Suppressor macrophage treated with lipopolysaccharide for 1 hour (primary cell): ENCODE measurements around the gene MFN2.
"Not testable (repeated sequence)": the region's sequence is repeated elsewhere in the genome, so short reads cannot be mapped to it uniquely, and the experiment has no call there.

Experiments used
- DNase-seq, 3 donors: peaks; one replicate each; pipeline ENCODE4 v3.0.0-alpha.2; 2020 to 2022

MFN2 gene

GRCh38 chr1:12028957-12029511, 48.8 kb downstream of the MFN2 start:
- DNase-seq: no peak

- no peak for DNase-seq
These were observed 49.6 kb downstream of the MFN2 start for GRCh38 chr1:12029720-12030339.

DNA sequence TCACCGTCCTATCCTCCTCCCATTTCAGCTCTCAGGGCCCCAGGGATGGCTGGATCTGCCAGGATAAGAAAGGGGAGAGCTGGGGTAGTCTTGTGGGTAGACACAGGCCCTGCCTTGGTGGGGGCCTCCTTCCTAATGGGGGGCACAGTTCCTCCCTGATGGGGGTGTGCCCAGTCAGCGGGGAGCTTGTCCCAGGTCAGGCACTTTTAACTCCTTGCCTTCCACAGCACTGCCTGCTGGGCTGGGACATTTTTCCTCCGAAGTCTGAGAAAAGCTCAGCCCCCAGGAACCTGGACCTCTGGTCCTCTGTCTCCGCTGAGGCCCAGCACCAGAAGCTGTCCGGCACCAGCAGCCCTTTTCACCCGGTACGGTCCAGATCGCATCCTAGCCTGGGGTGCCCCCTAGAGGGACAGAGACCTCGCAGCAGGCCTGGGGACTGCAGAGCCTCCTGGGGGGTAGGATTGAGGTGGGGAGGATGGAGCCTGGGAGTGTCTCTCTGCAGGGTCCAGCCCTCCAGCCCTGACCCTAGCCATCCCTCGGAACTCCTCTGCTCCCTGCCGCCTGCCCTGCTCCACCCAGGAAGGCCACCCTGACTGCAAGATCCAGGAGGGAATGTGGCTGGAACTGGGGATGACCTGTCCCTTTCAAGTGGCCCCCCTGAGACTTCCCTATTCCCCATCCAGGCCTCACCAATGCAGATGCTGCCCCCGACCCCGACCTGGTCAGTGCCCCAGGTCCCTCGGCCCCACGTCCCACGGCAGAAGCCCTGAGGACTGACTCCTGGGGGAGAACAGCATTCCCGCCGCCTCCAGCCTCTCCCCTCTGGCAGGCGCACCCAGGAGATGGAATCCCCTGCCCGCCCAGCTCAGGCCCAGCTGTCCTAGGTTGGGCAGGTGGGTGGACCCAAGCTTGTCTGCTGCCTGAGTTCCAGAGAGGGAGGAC, 51.1 kb downstream of the MFN2 start:
- DNase-seq: peak; percentile 56 to 76 (median 60)

GRCh38 chr1:12032161-12032621, 51.9 kb downstream of the MFN2 start:
- DNase-seq: peak in 1 of 3 donors; percentile 45

GRCh38 chr1:12033441-12033840, 53.2 kb downstream of the MFN2 start:
- peak; percentile 29 to 47 (median 47) for DNase-seq

DNA sequence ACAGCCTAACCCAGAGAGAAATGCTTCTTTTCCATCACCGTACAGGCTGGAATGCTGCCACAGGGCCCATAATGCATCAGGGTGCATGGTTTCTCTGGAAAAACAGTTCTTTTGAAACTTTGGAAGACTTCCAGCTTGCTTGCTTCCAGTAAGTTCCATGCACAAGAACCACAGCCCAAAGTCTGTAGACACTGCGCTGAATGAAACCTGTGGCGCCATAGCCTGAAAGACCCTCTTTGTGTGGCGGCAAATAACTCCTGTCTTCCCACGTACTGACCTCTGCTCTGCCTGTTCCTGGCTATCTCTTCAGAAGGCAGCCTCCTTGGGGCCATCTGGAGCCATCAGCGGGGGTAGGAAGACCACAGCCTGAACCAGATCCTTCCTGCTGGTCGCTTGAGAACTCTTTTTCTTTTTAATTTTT, 54.1 kb downstream of the MFN2 start:
- no peak for DNase-seq

- peak in 1 of 3 donors; percentile 20 for DNase-seq
These were observed 55.1 kb downstream of the MFN2 start for GRCh38 chr1:12035312-12035711.

DNA sequence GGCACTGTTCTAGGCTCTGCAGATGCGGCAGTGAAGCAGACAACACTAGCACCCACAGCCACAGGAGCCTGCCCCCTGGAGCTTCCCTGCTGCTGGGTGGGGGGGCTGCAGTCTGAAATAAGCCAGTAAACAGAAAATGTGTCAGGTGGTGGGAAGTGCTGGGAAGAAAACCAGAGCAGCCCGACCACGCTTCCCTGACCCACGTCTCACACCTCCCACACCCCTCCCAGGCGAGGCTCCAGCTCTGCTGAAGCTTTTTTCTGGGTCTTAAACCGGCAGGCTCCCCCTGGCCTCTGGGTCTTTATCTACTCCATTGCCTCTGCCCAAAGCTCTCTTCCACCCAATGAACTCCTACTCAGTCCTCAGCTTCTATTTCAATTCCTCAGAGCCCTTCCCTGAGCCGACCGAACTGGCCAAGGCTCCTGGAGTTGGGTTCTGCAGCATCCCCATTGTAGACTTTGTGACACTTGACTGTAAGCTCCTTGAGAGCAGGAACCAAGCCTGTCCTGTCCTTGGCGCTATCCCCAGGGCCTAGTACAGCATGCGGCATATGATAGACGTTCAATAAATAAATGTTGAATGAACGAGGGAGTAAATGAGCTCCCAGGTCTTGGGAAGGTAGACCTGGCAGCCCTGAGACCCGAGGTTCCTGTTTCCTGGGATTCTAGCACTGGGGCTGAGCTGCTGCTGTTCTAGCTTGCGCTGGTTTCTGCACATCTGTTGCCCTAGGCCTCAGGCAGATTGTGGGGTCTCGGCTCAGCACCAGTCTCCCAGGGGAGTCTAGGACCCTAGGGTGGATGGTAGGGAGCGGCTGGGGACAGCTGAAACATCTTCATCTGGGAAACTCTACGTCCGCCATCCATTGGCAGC, 57.5 kb downstream of the MFN2 start:
- DNase-seq: no peak

GRCh38 chr1:12038356-12039163, 58.3 kb downstream of the MFN2 start:
- DNase-seq: peak; percentile 26 to 63 (median 60)

DNA sequence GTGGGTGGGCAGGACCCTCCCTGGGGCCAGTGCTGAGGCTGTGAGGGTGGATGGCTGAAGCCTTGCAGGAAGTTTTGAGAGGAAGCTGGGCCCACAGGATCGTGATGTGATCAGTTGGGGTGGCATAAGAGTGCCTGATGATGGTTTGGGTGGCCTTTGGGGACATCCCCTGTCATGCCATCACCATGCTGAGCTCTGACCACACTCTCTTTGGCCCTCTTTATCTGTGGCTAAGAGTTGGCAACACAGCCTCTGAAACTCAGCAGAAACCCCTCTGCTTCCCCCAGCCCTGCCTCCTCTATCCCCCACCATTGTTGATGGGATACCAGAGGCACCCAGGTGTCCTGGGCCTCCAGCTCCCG, 58.9 kb downstream of the MFN2 start:
- peak; percentile 76 to 83 (median 83) for DNase-seq

DNA sequence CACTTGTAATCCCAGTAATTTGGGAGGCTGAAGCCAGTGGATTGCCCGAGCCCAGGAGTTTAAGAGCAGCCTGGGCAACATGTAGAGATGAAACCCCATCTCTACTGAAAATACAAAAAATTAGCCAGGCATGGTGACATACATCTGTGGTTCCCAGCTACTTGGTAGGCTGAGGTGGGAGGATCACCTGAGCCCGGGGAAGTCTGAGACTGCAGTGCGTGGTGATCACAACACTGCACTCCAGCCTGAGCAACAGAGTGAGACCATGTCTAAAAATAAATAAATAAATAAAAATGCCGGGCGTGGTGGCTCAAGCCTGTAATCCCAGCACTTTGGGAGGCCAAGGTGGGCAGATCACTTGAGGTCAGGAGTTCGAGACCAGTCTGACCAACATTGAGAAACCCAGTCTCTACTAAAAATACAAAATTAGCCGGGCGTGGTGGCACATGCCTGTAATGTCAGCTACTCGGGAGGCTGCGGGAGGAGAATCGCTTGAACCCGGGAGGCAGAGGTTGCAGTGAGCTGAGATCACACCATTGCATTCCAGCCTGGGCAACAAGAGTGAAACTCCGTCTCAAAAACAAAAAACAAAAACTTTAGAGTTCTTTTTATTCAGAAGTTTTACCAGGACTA, 59.7 kb downstream of the MFN2 start:
- peak in 2 of 3 donors; percentile 36 to 57 for DNase-seq

- no peak for DNase-seq
These were observed 60.3 kb downstream of the MFN2 start for GRCh38 chr1:12040457-12041051.

- DNase-seq: not testable (repeated sequence)
These were observed 64.1 kb downstream of the MFN2 start for GRCh38 chr1:12044187-12044877.

GRCh38 chr1:12046749-12047119, 66.5 kb downstream of the MFN2 start:
- DNase-seq: no peak

DNA sequence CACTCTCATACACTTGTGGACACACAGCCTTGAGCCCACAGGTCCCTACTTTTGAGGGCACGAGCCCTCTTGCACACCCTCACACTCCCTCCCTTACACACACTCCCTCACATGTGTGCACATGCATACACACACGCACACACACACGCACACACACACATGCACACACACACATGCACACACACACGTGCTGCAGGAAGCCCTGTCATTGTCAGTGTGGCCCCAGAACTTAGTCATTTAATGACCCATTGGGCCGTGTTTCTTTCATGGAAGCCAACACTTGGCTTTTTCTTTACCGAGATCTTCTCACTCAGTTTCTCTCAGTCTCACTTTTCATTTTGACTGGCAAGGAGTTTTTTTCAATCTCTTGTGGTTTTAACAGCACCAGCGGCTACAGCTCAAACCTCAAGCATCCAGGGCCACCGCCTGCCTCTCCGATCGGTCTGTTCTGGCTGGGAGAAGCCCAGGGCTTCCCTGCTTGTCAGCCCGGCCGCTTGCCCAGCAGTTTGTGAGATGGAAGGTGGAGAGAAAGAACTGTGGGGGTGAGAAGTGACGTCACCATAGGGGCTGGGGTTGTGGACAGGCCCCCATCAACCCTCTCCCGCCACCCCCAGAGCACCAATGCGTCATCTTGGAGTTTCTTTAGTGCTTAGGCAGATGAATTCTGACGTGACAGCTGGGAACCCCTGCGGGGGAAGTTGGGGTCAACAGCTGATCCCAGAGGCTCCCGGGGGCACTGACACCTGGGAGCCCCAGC, 67.1 kb downstream of the MFN2 start:
- DNase-seq: peak; percentile 78 to 85 (median 82)

DNA sequence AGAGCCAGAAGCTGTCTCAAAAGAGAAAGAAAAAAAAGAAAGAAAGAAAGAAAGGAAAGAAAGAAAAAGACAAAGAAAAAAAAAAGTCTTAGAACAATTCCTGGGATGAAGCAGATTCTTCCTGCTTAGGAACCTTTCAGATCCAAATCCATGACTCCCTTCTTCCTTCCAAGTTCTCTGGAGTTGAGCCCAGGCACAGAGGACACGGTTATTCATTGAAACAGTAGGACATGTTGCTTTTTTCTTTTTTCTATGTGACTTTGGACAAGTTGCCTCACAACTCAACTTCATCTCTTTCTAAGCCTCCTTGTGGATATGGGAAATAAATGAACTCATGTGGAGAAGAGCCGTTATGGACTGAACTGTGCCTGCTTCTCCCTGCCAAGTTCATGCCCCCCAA, 68.1 kb downstream of the MFN2 start:
- no peak for DNase-seq

- DNase-seq: peak; percentile 20 to 43 (median 35)
These were observed 69.4 kb downstream of the MFN2 start for GRCh38 chr1:12049616-12050015.

DNA sequence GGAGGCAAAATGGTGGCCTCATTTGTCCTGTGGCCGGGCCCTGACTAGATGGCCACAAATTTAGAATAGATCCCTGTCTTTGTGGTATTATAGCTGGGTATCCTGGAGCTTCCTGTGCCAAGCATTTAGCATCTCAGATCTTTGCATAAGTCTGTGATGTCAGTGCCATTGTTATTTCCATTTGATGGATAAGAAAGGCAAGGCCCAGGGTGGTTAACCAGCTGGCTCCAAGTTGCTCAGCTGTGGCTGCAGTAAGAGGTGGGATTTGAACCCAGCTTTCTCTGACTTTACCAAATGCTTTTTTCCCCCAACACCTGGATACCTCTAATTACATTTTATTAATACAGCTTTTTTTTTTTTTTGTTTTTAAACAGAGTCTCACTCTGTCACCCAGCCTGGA, 71.1 kb downstream of the MFN2 start:
- DNase-seq: no peak

- peak; percentile 77 to 79 (median 78) for DNase-seq
These were observed 71.8 kb downstream of the MFN2 start for GRCh38 chr1:12052008-12052573.
